ENCODE measurements around the gene ANTXRL. TPM values are rescaled to one million over a fixed set of nuclear protein-coding genes. Genes with fewer than 3 reads are reported as not detected.
"Not testable (repeated sequence)": the region's sequence is repeated elsewhere in the genome, so short reads cannot be mapped to it uniquely, and the experiment has no call there.

The ANTXRL gene
- total RNA-seq, 1 experiment from 2014 or later, result not detected

DNA sequence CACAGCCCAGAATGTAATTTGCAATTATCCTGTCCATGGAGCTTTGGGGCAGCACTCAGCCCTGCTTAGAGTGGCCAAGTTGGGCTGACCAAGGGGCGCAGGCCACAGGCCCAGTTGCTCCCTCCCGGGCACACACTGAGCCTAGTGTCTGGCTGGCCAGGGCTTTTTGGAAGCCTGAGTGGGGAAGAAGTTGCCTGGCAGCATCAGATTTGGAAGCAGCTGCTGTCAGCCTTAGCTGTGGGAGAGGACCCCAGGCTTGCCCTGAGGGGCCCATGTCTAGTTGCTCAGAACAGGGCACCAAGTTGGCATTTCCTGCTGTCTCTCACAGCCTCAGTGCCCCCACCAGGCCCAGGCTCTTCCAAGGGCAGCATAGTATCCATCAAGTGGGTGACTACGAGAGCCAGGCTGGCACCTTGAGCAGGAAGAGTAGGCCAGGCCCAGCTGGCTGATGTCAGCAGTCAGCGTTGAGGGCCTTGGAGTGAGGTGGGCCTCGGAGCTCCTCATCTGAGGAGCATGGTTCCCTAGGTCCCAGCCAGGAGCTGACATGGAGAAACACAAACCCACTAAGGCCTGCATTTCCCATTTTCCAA, 14.4 kb downstream of the ANTXRL start:
- Histone ChIP-seq H3K4me2 (ENCODE audit: low read depth, low read length, poor library complexity, severe bottlenecking) (no peak overlapping the region), H3K79me2 (ENCODE audit: low read length) (no peaks in the 10 kb centered on the region), H3K9me2 (replicated peaks; ENCODE audit: insufficient read depth, low read length) (no peaks in the 10 kb centered on the region), H3K9ac (ENCODE audit: low read length) (no peak overlapping the region), H3K9me3 (ENCODE audit: low read length) (no peaks in the 10 kb centered on the region), H3K4me3 (ENCODE audit: low read length) (no peak overlapping the region), H3K27ac (ENCODE audit: low read length) (no peak overlapping the region), H3K36me3 (ENCODE audit: insufficient read depth, low read length) (no peaks in the 10 kb centered on the region), H3K4me1 (ENCODE audit: low read length) (no peaks in the 10 kb centered on the region), H4K20me1 (ENCODE audit: insufficient read depth, low read depth, low read length) (no peaks in the 10 kb centered on the region), H3K27me3 (ENCODE audit: low read length) (no peaks in the 10 kb centered on the region), H2AFZ (ENCODE audit: low read length) (no peak overlapping the region)
- no peak for DNase-seq

- Histone ChIP-seq H3K9ac (ENCODE audit: low read length) (no peak overlapping the region), H3K9me3 (ENCODE audit: low read length) (no peaks in the 10 kb centered on the region), H3K4me2 (ENCODE audit: low read depth, low read length, poor library complexity, severe bottlenecking) (no peak overlapping the region), H3K27ac (ENCODE audit: low read length) (no peak overlapping the region), H3K9me2 (replicated peaks; ENCODE audit: insufficient read depth, low read length) (no peaks in the 10 kb centered on the region), H3K36me3 (ENCODE audit: insufficient read depth, low read length) (no peaks in the 10 kb centered on the region), H3K79me2 (ENCODE audit: low read length) (no peaks in the 10 kb centered on the region), H3K4me1 (ENCODE audit: low read length) (no peaks in the 10 kb centered on the region), H4K20me1 (ENCODE audit: insufficient read depth, low read depth, low read length) (no peaks in the 10 kb centered on the region), H3K27me3 (ENCODE audit: low read length) (no peaks in the 10 kb centered on the region), H2AFZ (ENCODE audit: low read length) (no peak overlapping the region), H3K4me3 (ENCODE audit: low read length) (no peak overlapping the region)
- DNase-seq, result no peak
Observed at GRCh38 chr10:46301721-46302479, 15.1 kb downstream of the ANTXRL start.

DNA sequence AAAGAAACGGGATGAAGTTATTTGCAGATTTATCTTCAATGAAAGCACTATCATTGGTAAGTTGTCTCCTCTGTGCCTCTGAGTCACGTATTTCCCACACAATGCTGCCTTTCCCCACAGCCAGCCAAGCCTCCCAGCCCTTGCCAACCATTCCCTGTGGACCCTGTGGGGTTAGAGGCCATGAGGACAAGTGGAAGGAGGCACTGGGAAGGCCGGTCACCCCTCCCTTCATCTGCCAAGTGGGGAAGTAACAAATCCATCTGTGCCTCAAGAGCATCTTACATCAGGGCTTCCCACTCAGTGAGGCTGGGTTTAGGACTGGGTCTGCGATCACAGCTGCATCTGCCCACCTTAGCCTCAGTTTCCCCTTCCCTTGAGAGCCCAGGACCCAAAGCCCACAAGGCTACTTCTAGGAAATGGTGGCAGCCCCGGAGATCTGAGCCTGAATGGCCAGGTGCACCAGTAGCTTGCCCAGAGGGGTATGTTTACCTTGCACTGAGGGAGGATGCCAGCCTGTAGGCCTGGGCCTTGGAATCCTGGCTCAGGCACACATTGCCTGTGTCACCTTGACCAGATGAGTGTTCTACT, 16.1 kb downstream of the ANTXRL start:
- not testable (repeated sequence) for H3K9me3 ChIP-seq (ENCODE audit: low read length); H3K9me2 ChIP-seq (replicated peaks; ENCODE audit: insufficient read depth, low read length); H3K27me3 ChIP-seq (ENCODE audit: low read length); H4K20me1 ChIP-seq (ENCODE audit: insufficient read depth, low read depth, low read length); H3K4me3 ChIP-seq (ENCODE audit: low read length); H3K9ac ChIP-seq (ENCODE audit: low read length); DNase-seq; H3K79me2 ChIP-seq (ENCODE audit: low read length); H2AFZ ChIP-seq (ENCODE audit: low read length); H3K27ac ChIP-seq (ENCODE audit: low read length); H3K36me3 ChIP-seq (ENCODE audit: insufficient read depth, low read length); H3K4me1 ChIP-seq (ENCODE audit: low read length); H3K4me2 ChIP-seq (ENCODE audit: low read depth, low read length, poor library complexity, severe bottlenecking)

- no peak for DNase-seq
- Histone ChIP-seq H3K27me3 (ENCODE audit: low read length) (no peaks in the 10 kb centered on the region), H3K79me2 (ENCODE audit: low read length) (no peaks in the 10 kb centered on the region), H4K20me1 (ENCODE audit: insufficient read depth, low read depth, low read length) (no peaks in the 10 kb centered on the region), H3K36me3 (ENCODE audit: insufficient read depth, low read length) (no peaks in the 10 kb centered on the region), H3K9me2 (replicated peaks; ENCODE audit: insufficient read depth, low read length) (no peaks in the 10 kb centered on the region), H2AFZ (ENCODE audit: low read length) (no peak overlapping the region), H3K4me2 (ENCODE audit: low read depth, low read length, poor library complexity, severe bottlenecking) (no peak overlapping the region), H3K9ac (ENCODE audit: low read length) (no peak overlapping the region), H3K9me3 (ENCODE audit: low read length) (no peaks in the 10 kb centered on the region), H3K4me1 (ENCODE audit: low read length) (no peaks in the 10 kb centered on the region), H3K4me3 (ENCODE audit: low read length) (no peak overlapping the region), H3K27ac (ENCODE audit: low read length) (no peak overlapping the region)
Observed at GRCh38 chr10:46304062-46304461, 17.3 kb downstream of the ANTXRL start.

GRCh38 chr10:46304671-46305070, 17.9 kb downstream of the ANTXRL start:
- not testable (repeated sequence) for H3K4me1 ChIP-seq (ENCODE audit: low read length); H3K4me2 ChIP-seq (ENCODE audit: low read depth, low read length, poor library complexity, severe bottlenecking); H4K20me1 ChIP-seq (ENCODE audit: insufficient read depth, low read depth, low read length); H3K9ac ChIP-seq (ENCODE audit: low read length); H3K27ac ChIP-seq (ENCODE audit: low read length); H3K79me2 ChIP-seq (ENCODE audit: low read length); H3K27me3 ChIP-seq (ENCODE audit: low read length); H3K36me3 ChIP-seq (ENCODE audit: insufficient read depth, low read length); DNase-seq; H3K9me3 ChIP-seq (ENCODE audit: low read length); H2AFZ ChIP-seq (ENCODE audit: low read length); H3K4me3 ChIP-seq (ENCODE audit: low read length); H3K9me2 ChIP-seq (replicated peaks; ENCODE audit: insufficient read depth, low read length)

- H3K4me1 ChIP-seq (ENCODE audit: low read length), result no peaks in the 10 kb centered on the region
- H3K27ac ChIP-seq (ENCODE audit: low read length), result no peak overlapping the region
- no peak overlapping the region for H3K4me3 ChIP-seq (ENCODE audit: low read length)
- no peaks in the 10 kb centered on the region for H3K27me3 ChIP-seq (ENCODE audit: low read length)
- H3K79me2 ChIP-seq (ENCODE audit: low read length), result no peaks in the 10 kb centered on the region
- no peak overlapping the region for H3K9ac ChIP-seq (ENCODE audit: low read length)
- no peak overlapping the region for H2AFZ ChIP-seq (ENCODE audit: low read length)
- no peaks in the 10 kb centered on the region for H3K9me2 ChIP-seq (replicated peaks; ENCODE audit: insufficient read depth, low read length)
- DNase-seq, result no peak
- H3K4me2 ChIP-seq (ENCODE audit: low read depth, low read length, poor library complexity, severe bottlenecking), result no peak overlapping the region
- H3K36me3 ChIP-seq (ENCODE audit: insufficient read depth, low read length), result no peaks in the 10 kb centered on the region
- no peaks in the 10 kb centered on the region for H4K20me1 ChIP-seq (ENCODE audit: insufficient read depth, low read depth, low read length)
- no peaks in the 10 kb centered on the region for H3K9me3 ChIP-seq (ENCODE audit: low read length)
Observed at GRCh38 chr10:46305079-46305818, 18.5 kb downstream of the ANTXRL start.

DNA sequence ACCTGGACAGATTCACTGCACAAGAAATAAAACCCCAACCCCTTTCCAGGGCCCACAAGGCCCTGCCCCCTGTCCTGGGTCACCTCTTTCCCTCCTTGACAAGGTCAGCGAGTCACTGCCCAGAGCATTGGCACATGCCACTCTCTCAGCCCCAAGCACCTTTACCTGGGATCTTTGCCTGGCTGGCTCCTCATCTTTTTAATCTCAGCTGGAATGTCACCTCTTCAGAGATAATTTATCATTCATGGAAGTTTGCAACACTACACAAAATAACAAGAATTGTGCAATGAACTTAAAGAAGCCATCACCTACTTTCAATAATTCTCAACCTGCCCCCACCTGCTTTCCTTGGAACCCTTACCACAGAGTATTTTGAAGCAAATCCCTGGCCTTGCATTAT, 19.2 kb downstream of the ANTXRL start:
- no peak overlapping the region for H3K4me2 ChIP-seq (ENCODE audit: low read depth, low read length, poor library complexity, severe bottlenecking)

DNA sequence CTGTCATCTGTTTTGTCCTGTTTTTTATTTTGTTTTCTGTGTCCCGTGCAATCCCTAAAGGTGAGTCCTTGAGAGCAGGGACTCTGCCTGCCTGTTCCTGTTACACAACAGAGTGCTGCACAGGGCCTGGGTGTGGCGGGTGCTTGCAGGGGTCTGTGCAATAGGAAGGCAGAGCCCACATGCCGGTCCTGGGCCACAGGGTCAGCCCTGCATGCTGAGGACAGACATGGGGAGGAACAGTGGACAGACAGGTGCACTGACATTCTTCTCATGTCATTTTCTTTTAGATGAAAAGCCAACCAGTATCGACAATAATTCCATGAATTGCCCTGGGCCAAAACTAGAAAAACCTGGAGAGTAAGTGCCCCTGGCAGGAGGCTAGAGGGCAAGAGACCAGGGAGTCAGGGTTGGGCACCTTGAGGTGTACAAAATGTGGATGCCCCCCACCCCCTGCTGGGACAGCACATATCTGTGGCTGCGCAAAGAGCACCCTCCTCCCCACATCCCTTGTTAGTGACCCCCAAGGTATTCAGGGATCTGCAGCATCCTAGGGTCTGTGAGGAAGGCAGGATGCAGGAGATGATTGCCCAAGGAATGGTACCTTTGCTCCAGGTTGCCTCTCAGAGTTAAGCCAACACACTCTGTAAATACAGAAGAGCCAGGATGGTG, 19.9 kb downstream of the ANTXRL start:
- H3K9me3 ChIP-seq (ENCODE audit: low read length), result no peaks in the 10 kb centered on the region
- H4K20me1 ChIP-seq (ENCODE audit: insufficient read depth, low read depth, low read length), result no peaks in the 10 kb centered on the region
- H2AFZ ChIP-seq (ENCODE audit: low read length), result no peak overlapping the region
- no peak overlapping the region for H3K27ac ChIP-seq (ENCODE audit: low read length)
- no peak for DNase-seq
- H3K4me3 ChIP-seq (ENCODE audit: low read length), result no peak overlapping the region
- no peaks in the 10 kb centered on the region for H3K4me1 ChIP-seq (ENCODE audit: low read length)
- no peaks in the 10 kb centered on the region for H3K36me3 ChIP-seq (ENCODE audit: insufficient read depth, low read length)
- no peaks in the 10 kb centered on the region for H3K27me3 ChIP-seq (ENCODE audit: low read length)
- H3K79me2 ChIP-seq (ENCODE audit: low read length), result no peaks in the 10 kb centered on the region
- H3K9me2 ChIP-seq (replicated peaks; ENCODE audit: insufficient read depth, low read length), result no peaks in the 10 kb centered on the region
- no peak overlapping the region for H3K9ac ChIP-seq (ENCODE audit: low read length)
- no peak overlapping the region for H3K4me2 ChIP-seq (ENCODE audit: low read depth, low read length, poor library complexity, severe bottlenecking)

More for the DNA sequence above, 19.2 kb downstream of the ANTXRL start:
- Histone ChIP-seq H3K9ac (ENCODE audit: low read length) (no peak overlapping the region), H3K27me3 (ENCODE audit: low read length) (no peaks in the 10 kb centered on the region), H3K4me1 (ENCODE audit: low read length) (no peaks in the 10 kb centered on the region), H3K36me3 (ENCODE audit: insufficient read depth, low read length) (no peaks in the 10 kb centered on the region), H2AFZ (ENCODE audit: low read length) (no peak overlapping the region), H3K9me3 (ENCODE audit: low read length) (no peaks in the 10 kb centered on the region), H3K79me2 (ENCODE audit: low read length) (no peaks in the 10 kb centered on the region), H3K9me2 (replicated peaks; ENCODE audit: insufficient read depth, low read length) (no peaks in the 10 kb centered on the region), H4K20me1 (ENCODE audit: insufficient read depth, low read depth, low read length) (no peaks in the 10 kb centered on the region), H3K27ac (ENCODE audit: low read length) (no peak overlapping the region), H3K4me3 (ENCODE audit: low read length) (no peak overlapping the region)
- DNase-seq, result no peak

All from Karpas-422 (cell line).